Progenitor cell of endocrine pancreas (in vitro differentiated cells): ENCODE data around the gene HELZ2. TPM values are rescaled to one million over a fixed set of nuclear protein-coding genes. Genes with fewer than 3 reads are reported as not detected.

Experiments used
- DNase-seq: peaks from one replicate; pipeline ENCODE4 v3.0.0; 2021; ENCODE audit warnings: low spot score; ENCODE audit not compliant: unreplicated experiment
- H3K27ac Mint-ChIP-seq: 2 replicates; pipeline ENCODE4 v1.8.0; 2021; ENCODE audit warnings: mild to moderate bottlenecking, moderate library complexity, mixed read lengths
- H3K27me3 Mint-ChIP-seq: 2 replicates; pipeline ENCODE4 v1.8.0; 2021; ENCODE audit warnings: mixed read lengths
- H3K36me3 Mint-ChIP-seq: 2 replicates; pipeline ENCODE4 v1.8.0; 2022; ENCODE audit warnings: mixed read lengths; ENCODE audit not compliant: insufficient read depth
- H3K4me1 Mint-ChIP-seq: 2 replicates; pipeline ENCODE4 v1.8.0; 2021; ENCODE audit warnings: low read depth, mixed read lengths
- H3K4me3 Mint-ChIP-seq: 2 replicates; pipeline ENCODE4 v1.8.0; 2021; ENCODE audit warnings: low read depth, mild to moderate bottlenecking, moderate library complexity, mixed read lengths
- H3K9me3 Mint-ChIP-seq: 2 replicates; pipeline ENCODE4 v1.8.0; 2021; ENCODE audit warnings: low read depth, mixed read lengths
- CTCF ChIP-seq: fragments of 200-600 bp; sonication (generic); IDR thresholded peaks from one replicate; pipeline ENCODE4 v1.5.0; 2021; ENCODE audit warnings: antibody characterized with exemption, mild to moderate bottlenecking; ENCODE audit not compliant: unreplicated experiment
- total RNA-seq: library from RNA; stranded (reverse); gene quantifications from 2 replicates; pipeline ENCODE4 v1.2.1, GENCODE V29; 2021

Gene HELZ2
- total RNA-seq, 1 donor from 2014 or later, result 19.3 TPM

- H3K27me3 Mint-ChIP-seq, result peaks cover 24% of the 10 kb centered on the region
- H3K9me3 Mint-ChIP-seq, result no peaks in the 10 kb centered on the region
- no peak within 1 kb of the TSS for H3K4me3 Mint-ChIP-seq
- no peak for TF ChIP-seq CTCF
- no peak for DNase-seq
- peaks cover 3% of the 10 kb centered on the region for H3K4me1 Mint-ChIP-seq
- H3K36me3 Mint-ChIP-seq, result no peaks in the 10 kb centered on the region
- no peak within 1 kb of the TSS for H3K27ac Mint-ChIP-seq
Observed at GRCh38 chr20:63547725-63548480, 26.1 kb downstream of the HELZ2 start, which contains the start of gene SRMS. Gene SRMS (minus strand): TSS chr20:63547749. CDS start chr20:63547463, 286 bp downstream.

- no peaks in the 10 kb centered on the region for H3K9me3 Mint-ChIP-seq
- no peak overlapping the region for H3K27ac Mint-ChIP-seq
- no peak overlapping the region for H3K4me3 Mint-ChIP-seq
- peaks cover 3% of the 10 kb centered on the region for H3K4me1 Mint-ChIP-seq
- TF ChIP-seq CTCF, result no peak
- DNase-seq, result no peak
- H3K36me3 Mint-ChIP-seq, result no peaks in the 10 kb centered on the region
- peaks cover 21% of the 10 kb centered on the region for H3K27me3 Mint-ChIP-seq
Observed at GRCh38 chr20:63546956-63547724, 26.9 kb downstream of the HELZ2 start.

- Mint-ChIP-seq H3K27ac (no peak overlapping the region), H3K27me3 (peaks cover 21% of the 10 kb centered on the region), H3K9me3 (no peaks in the 10 kb centered on the region), H3K4me3 (no peak overlapping the region), H3K36me3 (no peaks in the 10 kb centered on the region), H3K4me1 (peaks cover 3% of the 10 kb centered on the region)
- TF ChIP-seq CTCF, result no peak
- DNase-seq, result no peak
Observed at GRCh38 chr20:63546256-63546955, 27.6 kb downstream of the HELZ2 start.

- H3K4me1 Mint-ChIP-seq, result peaks cover 3% of the 10 kb centered on the region
- H3K9me3 Mint-ChIP-seq, result no peaks in the 10 kb centered on the region
- no peak overlapping the region for H3K4me3 Mint-ChIP-seq
- no peaks in the 10 kb centered on the region for H3K36me3 Mint-ChIP-seq
- no peak overlapping the region for H3K27ac Mint-ChIP-seq
- H3K27me3 Mint-ChIP-seq, result peaks cover 16% of the 10 kb centered on the region
- no peak for TF ChIP-seq CTCF
- no peak for DNase-seq
Observed at GRCh38 chr20:63545814-63546213, 28.2 kb downstream of the HELZ2 start.

- no peak for TF ChIP-seq CTCF
- H3K4me1 Mint-ChIP-seq, result peaks cover 3% of the 10 kb centered on the region
- no peak overlapping the region for H3K27ac Mint-ChIP-seq
- DNase-seq, result no peak
- no peaks in the 10 kb centered on the region for H3K9me3 Mint-ChIP-seq
- peaks cover 15% of the 10 kb centered on the region for H3K27me3 Mint-ChIP-seq
- H3K4me3 Mint-ChIP-seq, result no peak overlapping the region
- H3K36me3 Mint-ChIP-seq, result no peaks in the 10 kb centered on the region
Observed at GRCh38 chr20:63544958-63545516, 29.0 kb downstream of the HELZ2 start.
